Heart right ventricle (tissue), 16 donors: ENCODE results near the gene MIB2. TPM values are rescaled to one million over a fixed set of nuclear protein-coding genes. Genes with fewer than 3 reads are reported as not detected.
A peak's percentile ranks its signal among the peaks of the same experiment; 100 is the strongest.
"Not testable (repeated sequence)": the region's sequence is repeated elsewhere in the genome, so short reads cannot be mapped to it uniquely, and the experiment has no call there.

Experiments used
- ATAC-seq, 8 donors: fragments of 200-7000 bp; cut with Tn5 transposase; one replicate each; pipeline ENCODE4 v1.9.1; 2020; ENCODE audit warnings: mild to moderate bottlenecking in 8 of 8, moderate library complexity in 8 of 8, moderate number of reproducible peaks in 1 of 8
- DNase-seq, 2 donors: peaks; one replicate each; pipeline ENCODE4 v3.0.0-alpha.2; 2020
- H3K27ac ChIP-seq, 10 donors: fragments of 200-600 bp; sonication (generic) in 2 of 10; one replicate each; pipeline versions ENCODE4 v1.5.0 to v1.8.0; 2020 to 2022; ENCODE audit warnings: mild to moderate bottlenecking in 3 of 10
- H3K27me3 ChIP-seq, 7 donors: fragments of 200-600 bp; one replicate each; pipeline ENCODE4 v1.8.0; 2021 to 2022; ENCODE audit warnings: mild to moderate bottlenecking in 2 of 7
- H3K36me3 ChIP-seq, 9 donors: fragments of 200-600 bp; sonication (generic) in 1 of 9; one replicate each; pipeline versions ENCODE4 v1.5.0 to v1.8.0; 2020 to 2022; ENCODE audit warnings: mild to moderate bottlenecking in 2 of 9
- H3K4me1 ChIP-seq, 9 donors: fragments of 200-600 bp; sonication (generic) in 1 of 9; one replicate each; pipeline versions ENCODE4 v1.5.0 to v1.8.0; 2020 to 2022; ENCODE audit warnings: mild to moderate bottlenecking in 4 of 9
- H3K4me3 ChIP-seq, 10 donors: fragments of 200-600 bp; sonication (generic) in 2 of 10; one replicate each; pipeline versions ENCODE4 v1.5.0 to v1.8.0; 2020 to 2022; ENCODE audit warnings: mild to moderate bottlenecking in 7 of 10, moderate library complexity in 2 of 10
- H3K9me3 ChIP-seq, 11 donors: fragments of 200-600 bp in 10 of 11; sonication (generic) in 2 of 11; one replicate each; pipeline versions ENCODE4 v1.5.0 to v1.8.0; 2013 to 2022; ENCODE audit warnings: mild to moderate bottlenecking in 2 of 11, control low read depth in 1 of 11, moderate library complexity in 1 of 11
- WGBS, 2 donors: extraction: QIAGEN DNeasy Blood & Tissue Kit; methylation state at CpG; one replicate each; pipeline ENCODE4 v1.1.7; 2013; ENCODE audit warnings: inconsistent platforms in 1 of 2; 5-methylcytosine and 5-hydroxymethylcytosine counted together
- intact Hi-C, 10 donors: fragments of 100-400 bp; cut with DNase I; formaldehyde crosslinking; loops; one replicate each; pipeline versions ENCODE4 v1.11.1 to v1.14.2; 2022
- polyA plus RNA-seq, 2 donors: library from polyadenylated mRNA; stranded (reverse); fragments of 200-250 nt; gene quantifications; one replicate each; pipeline ENCODE4 v1.2.3, GENCODE V29; 2013
- total RNA-seq, 10 donors: library from RNA; stranded (reverse); fragmentation: NEBNext Ultra II Directional in 3 of 10; extraction: Animal tissue kit (Norgen Biotek cat#: 25700) in 3 of 10; gene quantifications; one replicate each; pipeline versions ENCODE4 v1.2.1 to v1.2.4, GENCODE V29; 2021 to 2023
- donor health status: Arrhythmogenic right ventricular cardiomyopathy.
- donor health status: ischemic (EF 13 %, LVEDD 7.1; RV severe dilation, severe dysfunction).
- donor health status: healthy with polysubstance abuse.
- donor health status: DM: no; HTN: yes; CAD: no.
- donor health status: DM: no; HTN: no; CAD: no.
- donor health status: ischemic (EF 25% LVEDD 6.9; RV normal size, moderate dysfunction).
- donor health status: ischemic (EF 25% LVEDD 5.7; RV mildly dilated, moderate dysfunction).
- donor health status: healthy.
- donor health status: DM: yes; HTN: yes; CAD: no.
- donor health status: Ischemic cardiomyopathy.
- donor health status: ischemic (EF 35%, LVEDD 5.7; RV mildly dilated, moderate dysfunction).
- donor health status: nonischemic (EF 11% LVEDD 7.7; RV severe dilation, severe dysfunction).
- donor health status: DM: yes; HTN: yes; CAD: no.
- donor health status: PGD.
- donor health status: ischemic (EF 29% LVEDD 5.4; RV normal size, mild dysfunction).
- donor health status: nonischemic (EF 23%, LVEDD 6.1; RV moderate dilation, normal function).

Gene MIB2
- total and polyA plus RNA-seq, 12 donors: 53.6 to 248 (median 74.7) TPM

GRCh38 chr1:1637479-1637875 lies 22.2 kb downstream of the MIB2 start:
- H3K27ac ChIP-seq, H3K4me1 ChIP-seq, ATAC-seq, DNase-seq, H3K4me3 ChIP-seq, intact Hi-C loops, H3K9me3 ChIP-seq, H3K27me3 ChIP-seq: not testable (repeated sequence)
- WGBS, 2 donors: 87 to 93% methylated on average over 14 of the region's 14 CpGs
- H3K36me3 ChIP-seq: peaks cover 0 to 43% (median 8%) of the 10 kb centered on the region in 9 donors

GRCh38 chr1:1638528-1638927 lies 23.2 kb downstream of the MIB2 start:
- DNase-seq, H3K27me3 ChIP-seq, H3K4me1 ChIP-seq, H3K4me3 ChIP-seq, intact Hi-C loops, ATAC-seq, H3K27ac ChIP-seq, H3K9me3 ChIP-seq: not testable (repeated sequence)
- peaks cover 0 to 46% (median 8%) of the 10 kb centered on the region in 9 donors for H3K36me3 ChIP-seq
- 91 to 99% methylated on average over 8 to 9 of the region's 13 CpGs for WGBS, 2 donors

GRCh38 chr1:1639368-1639767 lies 24.1 kb downstream of the MIB2 start:
- H3K27me3 ChIP-seq, intact Hi-C loops, DNase-seq, H3K27ac ChIP-seq, H3K4me1 ChIP-seq, ATAC-seq, H3K4me3 ChIP-seq, H3K9me3 ChIP-seq: not testable (repeated sequence)
- WGBS, 2 donors: 90 to 96% methylated on average over 15 to 16 of the region's 16 CpGs
- peaks cover 0 to 46% (median 8%) of the 10 kb centered on the region in 9 donors for H3K36me3 ChIP-seq

GRCh38 chr1:1640081-1640480 lies 24.8 kb downstream of the MIB2 start:
- H3K27ac ChIP-seq, DNase-seq, intact Hi-C loops, H3K9me3 ChIP-seq, H3K4me1 ChIP-seq, ATAC-seq, H3K27me3 ChIP-seq, H3K4me3 ChIP-seq: not testable (repeated sequence)
- 93 to 100% methylated on average over 13 to 16 of the region's 25 CpGs for WGBS, 2 donors
- peaks cover 0 to 50% (median 8%) of the 10 kb centered on the region in 9 donors for H3K36me3 ChIP-seq

- H3K4me3 ChIP-seq, H3K27ac ChIP-seq, DNase-seq, intact Hi-C loops, H3K4me1 ChIP-seq, H3K27me3 ChIP-seq, H3K9me3 ChIP-seq: not testable (repeated sequence)
- H3K36me3 ChIP-seq: peaks cover 0 to 53% (median 12%) of the 10 kb centered on the region in 9 donors
- 95% methylated on average over 20 to 30 of the region's 38 CpGs for WGBS, 2 donors
- ATAC-seq: peak in 1 of 8 donors; percentile 10
These were observed 25.6 kb downstream of the MIB2 start for GRCh38 chr1:1640711-1641461.

- H3K27me3 ChIP-seq, intact Hi-C loops, DNase-seq, ATAC-seq, H3K4me3 ChIP-seq, H3K9me3 ChIP-seq, H3K4me1 ChIP-seq, H3K27ac ChIP-seq: not testable (repeated sequence)
- H3K36me3 ChIP-seq: peaks cover 0 to 61% (median 20%) of the 10 kb centered on the region in 9 donors
- WGBS, 2 donors: 75 to 83% methylated on average over 5 of the region's 5 CpGs
These were observed 31.0 kb downstream of the MIB2 start for GRCh38 chr1:1646326-1646725.

GRCh38 chr1:1647567-1648241 lies 32.4 kb downstream of the MIB2 start:
- peaks cover 0 to 75% (median 31%) of the 10 kb centered on the region in 9 donors for H3K36me3 ChIP-seq
- WGBS, 2 donors: 80 to 85% methylated on average over 17 of the region's 17 CpGs

GRCh38 chr1:1648265-1648664 lies 33.0 kb downstream of the MIB2 start:
- H3K36me3 ChIP-seq: peaks cover 0 to 80% (median 31%) of the 10 kb centered on the region in 9 donors
- DNase-seq, H3K27ac ChIP-seq, H3K9me3 ChIP-seq, H3K27me3 ChIP-seq, H3K4me3 ChIP-seq, H3K4me1 ChIP-seq, intact Hi-C loops: not testable (repeated sequence)
- ATAC-seq: peak in 4 of 8 donors; percentile 13 to 53 (median 29)
- whole genome bisulfite sequencing, 2 donors: 81 to 90% methylated on average over 11 of the region's 11 CpGs

More at GRCh38 chr1:1647567-1648241, 32.4 kb downstream of the MIB2 start:
- peak in 3 of 8 donors; percentile 21 to 33 (median 22) for ATAC-seq
- intact Hi-C loops, H3K27ac ChIP-seq, DNase-seq, H3K4me3 ChIP-seq, H3K9me3 ChIP-seq, H3K27me3 ChIP-seq, H3K4me1 ChIP-seq: not testable (repeated sequence)
